ENCODE data around the gene AXIN1.

DNA sequence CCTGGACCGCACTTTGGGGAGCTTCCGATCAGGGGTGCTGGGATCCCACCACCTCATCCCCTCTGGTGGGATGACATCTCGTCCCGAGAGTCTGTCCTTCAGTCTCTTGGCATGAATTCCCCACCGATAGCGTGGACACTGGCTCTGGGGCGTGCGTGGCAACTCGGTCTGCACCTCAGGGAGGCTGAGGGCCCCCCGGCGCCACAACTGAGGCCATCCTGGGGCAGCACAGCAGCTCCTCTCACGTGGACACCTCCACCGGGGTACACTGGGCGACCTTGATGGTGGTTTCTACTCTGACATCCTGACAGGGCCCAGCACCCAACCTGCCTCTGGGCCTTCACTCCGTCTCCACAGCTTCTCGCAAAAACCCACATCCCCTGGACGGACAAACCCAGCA, 61.0 kb downstream of the AXIN1 start:
- TF ChIP-seq, protein P1, sequence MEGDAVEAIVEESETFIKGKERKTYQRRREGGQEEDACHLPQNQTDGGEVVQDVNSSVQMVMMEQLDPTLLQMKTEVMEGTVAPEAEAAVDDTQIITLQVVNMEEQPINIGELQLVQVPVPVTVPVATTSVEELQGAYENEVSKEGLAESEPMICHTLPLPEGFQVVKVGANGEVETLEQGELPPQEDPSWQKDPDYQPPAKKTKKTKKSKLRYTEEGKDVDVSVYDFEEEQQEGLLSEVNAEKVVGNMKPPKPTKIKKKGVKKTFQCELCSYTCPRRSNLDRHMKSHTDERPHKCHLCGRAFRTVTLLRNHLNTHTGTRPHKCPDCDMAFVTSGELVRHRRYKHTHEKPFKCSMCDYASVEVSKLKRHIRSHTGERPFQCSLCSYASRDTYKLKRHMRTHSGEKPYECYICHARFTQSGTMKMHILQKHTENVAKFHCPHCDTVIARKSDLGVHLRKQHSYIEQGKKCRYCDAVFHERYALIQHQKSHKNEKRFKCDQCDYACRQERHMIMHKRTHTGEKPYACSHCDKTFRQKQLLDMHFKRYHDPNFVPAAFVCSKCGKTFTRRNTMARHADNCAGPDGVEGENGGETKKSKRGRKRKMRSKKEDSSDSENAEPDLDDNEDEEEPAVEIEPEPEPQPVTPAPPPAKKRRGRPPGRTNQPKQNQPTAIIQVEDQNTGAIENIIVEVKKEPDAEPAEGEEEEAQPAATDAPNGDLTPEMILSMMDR (IDR thresholded peaks at IDR 0.05): no peak
- TF ChIP-seq POLR2AphosphoS5 (IDR thresholded peaks at IDR 0.05): no peak

Data from breast epithelium (tissue), 3 donors.